Esophagus muscularis mucosa (tissue), 4 donors: Measurements from ENCODE around the gene CDX1. TPM values are rescaled to one million over a fixed set of nuclear protein-coding genes. Genes with fewer than 3 reads are reported as not detected.

Source experiments
- DNase-seq: peaks from one replicate; pipeline ENCODE4 v3.0.0-alpha.2; 2017; ENCODE audit errors: extremely low spot score
- H3K27ac ChIP-seq, 4 donors: fragments of 200-600 bp; sonication (generic); replicated peaks in 1 of 4; 1 replicate in 3 of 4; 2 replicates in 1 of 4; pipeline ENCODE4 v1.5.1; 2016 to 2019; ENCODE audit warnings: mild to moderate bottlenecking in 1 of 4
- H3K27me3 ChIP-seq, 4 donors: fragments of 200-600 bp; sonication (generic); one replicate each; pipeline versions ENCODE4 v1.5.1 to v1.6.0; 2016 to 2019
- H3K36me3 ChIP-seq, 4 donors: fragments of 200-600 bp; sonication (generic); one replicate each; pipeline ENCODE4 v1.5.1; 2016 to 2019
- H3K4me1 ChIP-seq, 4 donors: fragments of 200-600 bp; sonication (generic); one replicate each; pipeline ENCODE4 v1.5.1; 2016 to 2019
- H3K4me3 ChIP-seq, 4 donors: fragments of 200-600 bp; sonication (generic); 1 replicate in 2 of 4; 2 replicates in 2 of 4; pipeline ENCODE4 v1.5.1; 2016 to 2019; ENCODE audit warnings: mild to moderate bottlenecking in 4 of 4, moderate library complexity in 1 of 4
- H3K9me3 ChIP-seq, 4 donors: fragments of 200-600 bp; sonication (generic); 1 replicate in 3 of 4; 2 replicates in 1 of 4; pipeline ENCODE4 v1.5.1; 2016 to 2019
- CTCF ChIP-seq, 3 experiments: fragments of 200-600 bp in 2 of 3; fragments of 450-650 bp in 1 of 3; sonication (generic) in 2 of 3; IDR thresholded peaks; one replicate each; pipeline ENCODE4 v1.5.1; 2017 to 2019; ENCODE audit warnings: antibody characterized with exemption in 3 of 3, mild to moderate bottlenecking in 2 of 3, moderate library complexity in 1 of 3
- EP300 ChIP-seq: sonication (generic); formaldehyde crosslinking; IDR thresholded peaks from one replicate; pipeline ENCODE4 v1.6.1; 2017; ENCODE audit warnings: antibody characterized with exemption
- POLR2A ChIP-seq: fragments of 450-650 bp; IDR thresholded peaks from one replicate; pipeline ENCODE4 v1.6.1; 2017; ENCODE audit warnings: antibody characterized with exemption, moderate library complexity, mild to moderate bottlenecking, low read depth
- POLR2AphosphoS5 ChIP-seq, 2 donors: sonication (generic); formaldehyde crosslinking; IDR thresholded peaks; one replicate each; pipeline ENCODE4 v1.6.1; 2017; ENCODE audit warnings: antibody characterized with exemption in 2 of 2
- WGBS: methylation state at CpG from one replicate; pipeline ENCODE4 v1.1.5; 2018; 5-methylcytosine and 5-hydroxymethylcytosine counted together
- intact Hi-C: fragments of 100-400 bp; cut with DNase I; formaldehyde crosslinking; loops from one replicate; pipeline ENCODE4 v1.15.1; 2023
- total RNA-seq, 4 donors: library from RNA; depleted of rRNA; stranded (reverse); fragments of >200 nt; gene quantifications; one replicate each; pipeline versions ENCODE4 v1.1.0 to v1.2.1, GENCODE V29; 2016

Gene CDX1
- total RNA-seq, 4 donors from 2014 or later, result 0.23 TPM; not detected in 3

GRCh38 chr5:150120062-150120441 is 46.5 kb upstream of the CDX1 start:
- no peak overlapping the region for H3K27ac ChIP-seq
- no peak for TF ChIP-seq EP300
- no peak for TF ChIP-seq CTCF (IDR thresholded peaks at IDR 0.05)
- no peak for TF ChIP-seq POLR2A
- TF ChIP-seq POLR2AphosphoS5 (IDR thresholded peaks at IDR 0.05), result no peak
- intact Hi-C loops, result no loop called here
- DNase-seq, result no peak
- H3K36me3 ChIP-seq, result peaks cover 60 to 100% (median 84%) of the 10 kb centered on the region in 4 donors
- H3K27me3 ChIP-seq, result no peaks in the 10 kb centered on the region
- no peaks in the 10 kb centered on the region for H3K9me3 ChIP-seq
- H3K4me3 ChIP-seq, result no peak overlapping the region
- no peaks in the 10 kb centered on the region for H3K4me1 ChIP-seq
- 100% methylated on average over 2 of the region's 3 CpGs for WGBS

GRCh38 chr5:150120617-150121447 is 45.7 kb upstream of the CDX1 start:
- H3K4me3 ChIP-seq, result no peak overlapping the region
- H3K27me3 ChIP-seq, result no peaks in the 10 kb centered on the region
- H3K4me1 ChIP-seq, result no peaks in the 10 kb centered on the region
- no peak for TF ChIP-seq CTCF (IDR thresholded peaks at IDR 0.05)
- no peak for TF ChIP-seq POLR2A
- TF ChIP-seq EP300, result no peak
- no peak for TF ChIP-seq POLR2AphosphoS5 (IDR thresholded peaks at IDR 0.05)
- WGBS, result 90% methylated on average over 18 of the region's 19 CpGs
- H3K27ac ChIP-seq, result no peak overlapping the region
- H3K36me3 ChIP-seq, result peaks cover 64 to 100% (median 88%) of the 10 kb centered on the region in 4 donors
- no peak for DNase-seq
- intact Hi-C loops, result no loop called here
- no peaks in the 10 kb centered on the region for H3K9me3 ChIP-seq

- intact Hi-C loops, result no loop called here
- Histone ChIP-seq H3K9me3 (no peaks in the 10 kb centered on the region), H3K27ac (no peak overlapping the region), H3K4me3 (no peak overlapping the region), H3K36me3 (peaks cover 68 to 100% (median 91%) of the 10 kb centered on the region in 4 donors), H3K4me1 (no peaks in the 10 kb centered on the region), H3K27me3 (no peaks in the 10 kb centered on the region)
- 95% methylated on average over 14 of the region's 14 CpGs for WGBS
- no peak for DNase-seq
- TF ChIP-seq EP300, result no peak
- no peak for TF ChIP-seq CTCF (IDR thresholded peaks at IDR 0.05)
- TF ChIP-seq POLR2AphosphoS5 (IDR thresholded peaks at IDR 0.05), result no peak
- TF ChIP-seq POLR2A, result no peak
Measured at GRCh38 chr5:150121448-150122157, 45.0 kb upstream of the CDX1 start.

- H3K4me3 ChIP-seq, result no peak overlapping the region
- intact Hi-C loops, result no loop called here
- no peaks in the 10 kb centered on the region for H3K4me1 ChIP-seq
- no peaks in the 10 kb centered on the region for H3K9me3 ChIP-seq
- DNase-seq, result no peak
- no peaks in the 10 kb centered on the region for H3K27me3 ChIP-seq
- H3K27ac ChIP-seq, result no peak overlapping the region
- TF ChIP-seq POLR2A, result no peak
- no peak for TF ChIP-seq EP300
- no peak for TF ChIP-seq CTCF (IDR thresholded peaks at IDR 0.05)
- TF ChIP-seq POLR2AphosphoS5 (IDR thresholded peaks at IDR 0.05), result no peak
- peaks cover 68 to 100% (median 92%) of the 10 kb centered on the region in 4 donors for H3K36me3 ChIP-seq
- WGBS, result 57% methylated on average over 5 of the region's 5 CpGs
Measured at GRCh38 chr5:150122158-150122510, 44.4 kb upstream of the CDX1 start.
